C4-2B (cell line): Measurements from ENCODE around the gene LDB2.

Source experiments
- CTCF ChIP-seq: fragments of 450-650 bp; conservative IDR thresholded peaks from 2 replicates; pipeline ENCODE4 v1.5.1; 2017; ENCODE audit warnings: mild to moderate bottlenecking
- ZFX ChIP-seq: fragments of 450-650 bp; IDR thresholded peaks from 2 replicates; pipeline ENCODE4 v1.6.1; 2017

GRCh38 chr4:16669036-16669435 lies 229.4 kb downstream of the LDB2 start:
- TF ChIP-seq CTCF (no peak), ZFX (no peak)
